Left renal cortex interstitium (tissue), 4 donors: ENCODE results near the gene RPL5. TPM values are rescaled to one million over a fixed set of nuclear protein-coding genes. Genes with fewer than 3 reads are reported as not detected.

Experiments
- DNase-seq, 4 donors: peaks; one replicate each; pipeline ENCODE4 v3.0.0-alpha.2; 2013; ENCODE audit warnings: low read depth in 4 of 4, low spot score in 2 of 4, missing footprints in 1 of 4
- polyA plus RNA-seq, 4 donors: library from polyadenylated mRNA; unstranded; fragments of 120-200 nt; gene quantifications; one replicate each; pipeline ENCODE4 v1.2.1, GENCODE V29; 2013; ENCODE audit not compliant: insufficient read length in 4 of 4

Gene RPL5
- polyA plus RNA-seq, 4 donors: 2,381 to 3,088 (median 2,760) TPM

GRCh38 chr1:92853299-92853698 lies 21.5 kb downstream of the RPL5 start:
- no peak for DNase-seq

- no peak for DNase-seq
These were observed 22.4 kb downstream of the RPL5 start for GRCh38 chr1:92854101-92854785.

- no peak for DNase-seq
These were observed 23.4 kb downstream of the RPL5 start for GRCh38 chr1:92855236-92855635.

GRCh38 chr1:92857817-92858216 lies 26.0 kb downstream of the RPL5 start:
- no peak for DNase-seq

GRCh38 chr1:92858564-92859399 lies 26.9 kb downstream of the RPL5 start:
- peak; percentile 62 to 81 (median 67) for DNase-seq

GRCh38 chr1:92859400-92860039 lies 27.7 kb downstream of the RPL5 start:
- DNase-seq: peak in 1 of 4 donors; percentile 5

GRCh38 chr1:92862605-92863004 lies 30.8 kb downstream of the RPL5 start:
- no peak for DNase-seq

GRCh38 chr1:92864131-92864530 lies 32.3 kb downstream of the RPL5 start:
- no peak for DNase-seq

GRCh38 chr1:92870591-92870990 lies 38.8 kb downstream of the RPL5 start:
- no peak for DNase-seq

GRCh38 chr1:92872719-92873118 lies 40.9 kb downstream of the RPL5 start:
- DNase-seq: no peak

- DNase-seq: no peak
These were observed 43.1 kb downstream of the RPL5 start for GRCh38 chr1:92874987-92875386.

- DNase-seq: no peak
These were observed 44.5 kb downstream of the RPL5 start for GRCh38 chr1:92876351-92876750.

GRCh38 chr1:92877081-92877711 lies 45.4 kb downstream of the RPL5 start:
- DNase-seq: no peak

- DNase-seq: no peak
These were observed 46.0 kb downstream of the RPL5 start for GRCh38 chr1:92877792-92878191.

GRCh38 chr1:92879316-92879968 lies 47.6 kb downstream of the RPL5 start:
- DNase-seq: no peak

- DNase-seq: no peak
These were observed 49.6 kb downstream of the RPL5 start for GRCh38 chr1:92881391-92881790.

GRCh38 chr1:92882819-92883218 lies 51.0 kb downstream of the RPL5 start:
- no peak for DNase-seq

GRCh38 chr1:92883297-92883696 lies 51.5 kb downstream of the RPL5 start:
- DNase-seq: no peak

- no peak for DNase-seq
These were observed 52.4 kb downstream of the RPL5 start for GRCh38 chr1:92884195-92884594.

GRCh38 chr1:92886886-92887419 lies 55.1 kb downstream of the RPL5 start:
- DNase-seq: no peak
